Effector memory CD8-positive, alpha-beta T cell (primary cell): ENCODE results near the gene KCNK15.

Experiments
- ATAC-seq: fragments of 150-1000 bp; cut with Tn5 transposase; replicated peaks from 2 replicates; pipeline ENCODE4 v1.10.0; 2021; ENCODE audit warnings: mild to moderate bottlenecking, moderate library complexity
- DNase-seq, 3 experiments: peaks; one replicate each; pipeline ENCODE4 v3.0.0; 2021
- H3K27ac Mint-ChIP-seq, 2 donors: one replicate each; pipeline ENCODE4 v1.8.0; 2022; ENCODE audit warnings: mild to moderate bottlenecking in 2 of 2, mixed read lengths in 2 of 2, moderate library complexity in 2 of 2
- H3K27me3 Mint-ChIP-seq, 2 donors: one replicate each; pipeline ENCODE4 v1.8.0; 2022; ENCODE audit warnings: mixed read lengths in 2 of 2
- H3K36me3 Mint-ChIP-seq: one replicate; pipeline ENCODE4 v1.8.0; 2022; ENCODE audit warnings: mild to moderate bottlenecking, moderate library complexity, mixed read lengths; ENCODE audit not compliant: insufficient read depth
- H3K4me1 Mint-ChIP-seq, 2 donors: one replicate each; pipeline ENCODE4 v1.8.0; 2022; ENCODE audit warnings: low read depth in 2 of 2, mixed read lengths in 2 of 2
- H3K4me3 Mint-ChIP-seq, 2 donors: one replicate each; pipeline ENCODE4 v1.8.0; 2022; ENCODE audit warnings: mild to moderate bottlenecking in 2 of 2, mixed read lengths in 2 of 2, moderate library complexity in 2 of 2
- H3K9me3 Mint-ChIP-seq, 2 donors: one replicate each; pipeline ENCODE4 v1.8.0; 2022; ENCODE audit warnings: mixed read lengths in 2 of 2

The KCNK15 gene

GRCh38 chr20:44720997-44721784, 24.5 kb upstream of the KCNK15 start:
- DNase-seq = no peak
- no peak for ATAC-seq
- no peak overlapping the region for H3K4me3 Mint-ChIP-seq
- H3K4me1 Mint-ChIP-seq = no peaks in the 10 kb centered on the region
- peaks cover 0 to 17% of the 10 kb centered on the region in 2 donors for H3K27me3 Mint-ChIP-seq
- H3K9me3 Mint-ChIP-seq = no peaks in the 10 kb centered on the region
- H3K27ac Mint-ChIP-seq = no peak overlapping the region
- H3K36me3 Mint-ChIP-seq = no peaks in the 10 kb centered on the region

GRCh38 chr20:44721785-44722054, 23.9 kb upstream of the KCNK15 start:
- Mint-ChIP-seq H3K36me3 (no peaks in the 10 kb centered on the region), H3K4me1 (no peaks in the 10 kb centered on the region), H3K9me3 (no peaks in the 10 kb centered on the region), H3K27ac (no peak overlapping the region), H3K4me3 (no peak overlapping the region), H3K27me3 (peaks cover 0 to 22% of the 10 kb centered on the region in 2 donors)
- no peak for ATAC-seq
- DNase-seq = no peak

- no peak overlapping the region for H3K27ac Mint-ChIP-seq
- H3K4me3 Mint-ChIP-seq = no peak overlapping the region
- no peaks in the 10 kb centered on the region for H3K9me3 Mint-ChIP-seq
- ATAC-seq (no peak), DNase-seq (no peak)
- peaks cover 0 to 25% of the 10 kb centered on the region in 2 donors for H3K27me3 Mint-ChIP-seq
- H3K36me3 Mint-ChIP-seq = no peaks in the 10 kb centered on the region
- H3K4me1 Mint-ChIP-seq = no peaks in the 10 kb centered on the region
These were observed 22.7 kb upstream of the KCNK15 start for GRCh38 chr20:44722990-44723389.

GRCh38 chr20:44723391-44723790, 22.3 kb upstream of the KCNK15 start:
- Mint-ChIP-seq H3K9me3 (no peaks in the 10 kb centered on the region), H3K36me3 (no peaks in the 10 kb centered on the region), H3K4me3 (no peak overlapping the region), H3K4me1 (no peaks in the 10 kb centered on the region), H3K27ac (no peak overlapping the region), H3K27me3 (peaks cover 0 to 25% of the 10 kb centered on the region in 2 donors)
- ATAC-seq (no peak), DNase-seq (no peak)

GRCh38 chr20:44723798-44724362, 21.8 kb upstream of the KCNK15 start:
- H3K9me3 Mint-ChIP-seq = no peaks in the 10 kb centered on the region
- no peak for DNase-seq
- peaks cover 4 to 29% of the 10 kb centered on the region in 2 donors for H3K27me3 Mint-ChIP-seq
- no peak overlapping the region for H3K4me3 Mint-ChIP-seq
- no peak for ATAC-seq
- no peaks in the 10 kb centered on the region for H3K36me3 Mint-ChIP-seq
- no peaks in the 10 kb centered on the region for H3K4me1 Mint-ChIP-seq
- H3K27ac Mint-ChIP-seq = no peak overlapping the region

- Mint-ChIP-seq H3K4me1 (no peaks in the 10 kb centered on the region), H3K9me3 (no peaks in the 10 kb centered on the region)
- no peak for DNase-seq
These were observed 21.1 kb upstream of the KCNK15 start for GRCh38 chr20:44724423-44725091.

GRCh38 chr20:44725837-44726236, 19.8 kb upstream of the KCNK15 start:
- DNase-seq (no peak), ATAC-seq (no peak)
- no peaks in the 10 kb centered on the region for H3K9me3 Mint-ChIP-seq
- peaks cover 5 to 25% of the 10 kb centered on the region in 2 donors for H3K27me3 Mint-ChIP-seq
- H3K36me3 Mint-ChIP-seq = no peaks in the 10 kb centered on the region
- no peaks in the 10 kb centered on the region for H3K4me1 Mint-ChIP-seq
- no peak overlapping the region for H3K27ac Mint-ChIP-seq
- no peak overlapping the region for H3K4me3 Mint-ChIP-seq

More at GRCh38 chr20:44724423-44725091, 21.1 kb upstream of the KCNK15 start:
- peaks cover 5 to 34% of the 10 kb centered on the region in 2 donors for H3K27me3 Mint-ChIP-seq
- H3K36me3 Mint-ChIP-seq = no peaks in the 10 kb centered on the region
- H3K4me3 Mint-ChIP-seq = no peak overlapping the region
- no peak for ATAC-seq
- no peak overlapping the region for H3K27ac Mint-ChIP-seq

GRCh38 chr20:44727039-44727438, 18.6 kb upstream of the KCNK15 start:
- no peaks in the 10 kb centered on the region for H3K9me3 Mint-ChIP-seq
- DNase-seq (no peak), ATAC-seq (no peak)
- H3K4me1 Mint-ChIP-seq = no peaks in the 10 kb centered on the region
- H3K27ac Mint-ChIP-seq = no peak overlapping the region
- H3K4me3 Mint-ChIP-seq = no peak overlapping the region
- no peaks in the 10 kb centered on the region for H3K36me3 Mint-ChIP-seq
- H3K27me3 Mint-ChIP-seq = peaks cover 5 to 25% of the 10 kb centered on the region in 2 donors

- H3K4me3 Mint-ChIP-seq = no peak overlapping the region
- H3K36me3 Mint-ChIP-seq = no peaks in the 10 kb centered on the region
- DNase-seq = no peak
- H3K27me3 Mint-ChIP-seq = peaks cover 5 to 25% of the 10 kb centered on the region in 2 donors
- no peak overlapping the region for H3K27ac Mint-ChIP-seq
- no peak for ATAC-seq
- H3K9me3 Mint-ChIP-seq = no peaks in the 10 kb centered on the region
- H3K4me1 Mint-ChIP-seq = no peaks in the 10 kb centered on the region
These were observed 18.0 kb upstream of the KCNK15 start for GRCh38 chr20:44727651-44728050.

GRCh38 chr20:44728801-44729443, 16.7 kb upstream of the KCNK15 start:
- no peak overlapping the region for H3K27ac Mint-ChIP-seq
- H3K4me3 Mint-ChIP-seq = no peak overlapping the region

GRCh38 chr20:44730441-44730840, 15.2 kb upstream of the KCNK15 start:
- ATAC-seq (no peak), DNase-seq (no peak)
- H3K36me3 Mint-ChIP-seq = no peaks in the 10 kb centered on the region
- H3K4me3 Mint-ChIP-seq = no peak overlapping the region
- peaks cover 5 to 29% of the 10 kb centered on the region in 2 donors for H3K27me3 Mint-ChIP-seq
- H3K9me3 Mint-ChIP-seq = no peaks in the 10 kb centered on the region
- H3K4me1 Mint-ChIP-seq = peaks cover 3% of the 10 kb centered on the region in 2 donors
- no peak overlapping the region for H3K27ac Mint-ChIP-seq

More at GRCh38 chr20:44728801-44729443, 16.7 kb upstream of the KCNK15 start:
- Mint-ChIP-seq H3K27me3 (peaks cover 5 to 29% of the 10 kb centered on the region in 2 donors), H3K9me3 (no peaks in the 10 kb centered on the region), H3K4me1 (peaks cover 3% of the 10 kb centered on the region in 2 donors), H3K36me3 (no peaks in the 10 kb centered on the region)
- DNase-seq (no peak), ATAC-seq (no peak)

- Mint-ChIP-seq H3K9me3 (peaks cover 0 to 7% of the 10 kb centered on the region in 2 donors), H3K27ac (no peak overlapping the region), H3K4me3 (no peak overlapping the region), H3K36me3 (no peaks in the 10 kb centered on the region), H3K27me3 (peaks cover 5 to 23% of the 10 kb centered on the region in 2 donors), H3K4me1 (peaks cover 8 to 10% of the 10 kb centered on the region in 2 donors)
- DNase-seq = no peak
- ATAC-seq = no peak
These were observed 14.0 kb upstream of the KCNK15 start for GRCh38 chr20:44731657-44732056.

GRCh38 chr20:44732327-44732726, 13.3 kb upstream of the KCNK15 start:
- peaks cover 0 to 9% of the 10 kb centered on the region in 2 donors for H3K9me3 Mint-ChIP-seq
- no peak for DNase-seq

More at GRCh38 chr20:44732327-44732726, 13.3 kb upstream of the KCNK15 start:
- H3K27ac Mint-ChIP-seq = no peak overlapping the region
- peaks cover 5 to 20% of the 10 kb centered on the region in 2 donors for H3K27me3 Mint-ChIP-seq
- ATAC-seq = no peak
- no peak overlapping the region for H3K4me3 Mint-ChIP-seq
- peaks cover 8 to 13% of the 10 kb centered on the region in 2 donors for H3K4me1 Mint-ChIP-seq
- no peaks in the 10 kb centered on the region for H3K36me3 Mint-ChIP-seq
